ENCODE measurements around the gene TSHZ3. TPM values are rescaled to one million over a fixed set of nuclear protein-coding genes. Genes with fewer than 3 reads are reported as not detected.

TSHZ3 gene
- total RNA-seq (2022) (not detected in 2 replicates), Bru-seq, nascent RNA (not detected), BruChase-seq, experiment 1, labeled RNA remaining after a 6-hour chase (not detected), BruChase-seq, experiment 2, labeled RNA remaining after a 2-hour chase (not detected)
- long read RNA-seq: 0 reads

GRCh38 chr19:31349160-31349881, at the start of gene TSHZ3:
Gene TSHZ3, minus strand, starts transcription at chr19:31349436. Its CDS starts 217 bp downstream, at chr19:31349219.
- no peak for DNase-seq (ENCODE audit: unreplicated experiment)
- TF ChIP-seq CTCF (IDR thresholded peaks at IDR 0.05; ENCODE audit: unreplicated experiment): no peak
- no TSS peak for BruUV-seq (replicated peaks)
- Mint-ChIP-seq H3K27ac (ENCODE audit: low read depth, unreplicated experiment) (no peak within 1 kb of the TSS), H3K36me3 (ENCODE audit: insufficient read depth, unreplicated experiment) (peaks cover 12% of the 10 kb centered on the region), H3K9me3 (ENCODE audit: unreplicated experiment) (peaks cover 8% of the 10 kb centered on the region), H3K4me3 (ENCODE audit: unreplicated experiment) (no peak within 1 kb of the TSS), H3K4me1 (ENCODE audit: insufficient read depth, unreplicated experiment) (no peaks in the 10 kb centered on the region), H3K27me3 (ENCODE audit: insufficient read depth, unreplicated experiment) (no peaks in the 10 kb centered on the region)
- CTCF ChIA-PET: interaction anchor here (0.6 kb wide), 1 partner anchor 674 kb away, joined by 3 read pairs; no protein-coding TSS in a partner anchor
- POLR2A ChIA-PET: no interaction called here
- intact Hi-C loops (cut with micrococcal nuclease): no loop called here

- no peak for DNase-seq (ENCODE audit: unreplicated experiment)
- intact Hi-C loops (cut with micrococcal nuclease): no loop called here
- no peaks in the 10 kb centered on the region for H3K4me1 Mint-ChIP-seq (ENCODE audit: insufficient read depth, unreplicated experiment)
- no TSS peak for BruUV-seq (replicated peaks)
- no peaks in the 10 kb centered on the region for H3K36me3 Mint-ChIP-seq (ENCODE audit: insufficient read depth, unreplicated experiment)
- no peak overlapping the region for H3K27ac Mint-ChIP-seq (ENCODE audit: low read depth, unreplicated experiment)
- TF ChIP-seq CTCF (IDR thresholded peaks at IDR 0.05; ENCODE audit: unreplicated experiment): no peak
- H3K9me3 Mint-ChIP-seq (ENCODE audit: unreplicated experiment): peaks cover 45% of the 10 kb centered on the region
- ChIA-PET POLR2A (no interaction called here), CTCF (no interaction called here)
- H3K27me3 Mint-ChIP-seq (ENCODE audit: insufficient read depth, unreplicated experiment): no peaks in the 10 kb centered on the region
- H3K4me3 Mint-ChIP-seq (ENCODE audit: unreplicated experiment): no peak overlapping the region
These were observed 48.1 kb upstream of the TSHZ3 start for GRCh38 chr19:31397308-31397707.

GRCh38 chr19:31392464-31392863, 43.2 kb upstream of the TSHZ3 start:
- no peak overlapping the region for H3K4me3 Mint-ChIP-seq (ENCODE audit: unreplicated experiment)
- no peak for TF ChIP-seq CTCF (IDR thresholded peaks at IDR 0.05; ENCODE audit: unreplicated experiment)
- CTCF ChIA-PET: no interaction called here
- no peak for DNase-seq (ENCODE audit: unreplicated experiment)
- H3K27ac Mint-ChIP-seq (ENCODE audit: low read depth, unreplicated experiment): no peak overlapping the region
- intact Hi-C loops (cut with micrococcal nuclease): no loop called here
- POLR2A ChIA-PET: no interaction called here
- peaks cover 38% of the 10 kb centered on the region for H3K9me3 Mint-ChIP-seq (ENCODE audit: unreplicated experiment)
- BruUV-seq (replicated peaks): no TSS peak
- no peaks in the 10 kb centered on the region for H3K27me3 Mint-ChIP-seq (ENCODE audit: insufficient read depth, unreplicated experiment)
- H3K36me3 Mint-ChIP-seq (ENCODE audit: insufficient read depth, unreplicated experiment): no peaks in the 10 kb centered on the region
- H3K4me1 Mint-ChIP-seq (ENCODE audit: insufficient read depth, unreplicated experiment): no peaks in the 10 kb centered on the region

GRCh38 chr19:31391518-31391917, 42.3 kb upstream of the TSHZ3 start:
- DNase-seq (ENCODE audit: unreplicated experiment): no peak
- intact Hi-C loops (cut with micrococcal nuclease): no loop called here
- ChIA-PET CTCF (no interaction called here), POLR2A (no interaction called here)
- BruUV-seq (replicated peaks): no TSS peak
- no peaks in the 10 kb centered on the region for H3K4me1 Mint-ChIP-seq (ENCODE audit: insufficient read depth, unreplicated experiment)
- H3K36me3 Mint-ChIP-seq (ENCODE audit: insufficient read depth, unreplicated experiment): no peaks in the 10 kb centered on the region
- TF ChIP-seq CTCF (IDR thresholded peaks at IDR 0.05; ENCODE audit: unreplicated experiment): no peak
- H3K27me3 Mint-ChIP-seq (ENCODE audit: insufficient read depth, unreplicated experiment): no peaks in the 10 kb centered on the region
- H3K9me3 Mint-ChIP-seq (ENCODE audit: unreplicated experiment): peaks cover 36% of the 10 kb centered on the region
- H3K4me3 Mint-ChIP-seq (ENCODE audit: unreplicated experiment): no peak overlapping the region
- H3K27ac Mint-ChIP-seq (ENCODE audit: low read depth, unreplicated experiment): no peak overlapping the region

All from MCF 10A (cell line).